T-helper 9 cell (primary cell): ENCODE measurements around the gene INTS11.

Experiments used
- DNase-seq: peaks from one replicate; pipeline ENCODE4 v3.0.0-alpha.2; 2020

The INTS11 gene

DNA sequence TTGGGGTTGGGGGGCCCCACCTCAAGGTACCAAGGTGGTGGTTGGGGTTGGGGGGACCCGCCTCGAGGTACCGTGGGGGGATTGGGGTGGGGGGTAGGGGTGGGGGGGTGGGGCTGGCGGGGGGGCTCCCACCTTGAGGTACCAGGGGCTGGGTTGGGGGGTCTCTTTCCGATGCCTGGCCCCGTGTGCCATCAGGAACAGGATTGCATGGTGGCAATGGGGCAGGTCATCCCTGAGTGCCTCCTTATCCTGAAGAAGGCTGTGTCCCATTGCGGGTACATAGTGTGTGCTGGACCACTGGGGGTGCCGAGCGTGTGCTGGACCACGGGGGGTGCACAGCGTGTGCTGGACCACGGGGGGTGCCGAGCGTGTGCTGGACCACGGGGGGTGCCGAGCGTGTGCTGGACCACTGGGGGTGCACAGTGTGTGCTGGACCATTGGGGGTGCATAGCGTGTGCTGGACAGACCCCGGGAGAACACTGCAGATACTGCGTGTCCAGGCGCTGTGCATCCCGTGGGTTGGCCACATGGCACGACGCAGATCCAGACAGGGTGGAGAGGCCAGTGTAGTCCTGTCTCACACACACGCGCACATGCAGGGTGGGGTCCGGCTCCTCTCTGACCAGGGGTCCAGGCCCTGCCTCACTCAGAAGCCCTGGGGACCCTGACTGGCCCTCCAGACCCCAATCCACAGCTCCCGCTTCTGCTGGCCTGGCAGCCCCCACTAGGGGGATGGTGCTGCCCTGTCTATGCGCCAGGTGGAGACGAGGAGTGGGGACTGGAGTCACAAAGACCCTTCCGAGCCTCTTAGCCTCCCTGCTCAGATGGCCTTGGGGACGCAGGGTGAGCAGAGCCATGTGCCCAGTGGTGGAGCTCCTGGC is 40.0 kb downstream of the INTS11 start:
- no peak for DNase-seq

DNA sequence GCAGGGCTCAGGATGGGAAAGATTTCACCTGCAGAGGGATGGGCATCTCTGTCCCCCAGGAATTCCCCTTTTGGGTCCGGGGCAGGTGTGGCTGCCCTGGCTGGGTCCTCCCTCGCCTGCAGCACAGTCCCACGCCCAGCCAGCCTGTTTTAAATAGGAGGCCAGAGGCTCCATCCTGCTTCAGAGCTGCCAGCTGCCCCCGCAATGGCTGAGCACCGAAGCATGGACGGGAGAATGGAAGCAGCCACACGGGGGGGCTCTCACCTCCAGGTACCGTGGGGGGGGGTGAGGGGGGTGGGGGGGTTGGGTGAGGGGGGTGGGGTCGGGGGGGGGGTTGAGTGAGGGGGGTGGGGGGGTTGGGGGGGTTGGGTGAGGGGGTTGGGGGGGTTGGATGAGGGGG is 40.6 kb downstream of the INTS11 start:
- DNase-seq, result no peak

GRCh38 chr1:1282998-1283397 is 41.5 kb downstream of the INTS11 start:
- no peak for DNase-seq

DNA sequence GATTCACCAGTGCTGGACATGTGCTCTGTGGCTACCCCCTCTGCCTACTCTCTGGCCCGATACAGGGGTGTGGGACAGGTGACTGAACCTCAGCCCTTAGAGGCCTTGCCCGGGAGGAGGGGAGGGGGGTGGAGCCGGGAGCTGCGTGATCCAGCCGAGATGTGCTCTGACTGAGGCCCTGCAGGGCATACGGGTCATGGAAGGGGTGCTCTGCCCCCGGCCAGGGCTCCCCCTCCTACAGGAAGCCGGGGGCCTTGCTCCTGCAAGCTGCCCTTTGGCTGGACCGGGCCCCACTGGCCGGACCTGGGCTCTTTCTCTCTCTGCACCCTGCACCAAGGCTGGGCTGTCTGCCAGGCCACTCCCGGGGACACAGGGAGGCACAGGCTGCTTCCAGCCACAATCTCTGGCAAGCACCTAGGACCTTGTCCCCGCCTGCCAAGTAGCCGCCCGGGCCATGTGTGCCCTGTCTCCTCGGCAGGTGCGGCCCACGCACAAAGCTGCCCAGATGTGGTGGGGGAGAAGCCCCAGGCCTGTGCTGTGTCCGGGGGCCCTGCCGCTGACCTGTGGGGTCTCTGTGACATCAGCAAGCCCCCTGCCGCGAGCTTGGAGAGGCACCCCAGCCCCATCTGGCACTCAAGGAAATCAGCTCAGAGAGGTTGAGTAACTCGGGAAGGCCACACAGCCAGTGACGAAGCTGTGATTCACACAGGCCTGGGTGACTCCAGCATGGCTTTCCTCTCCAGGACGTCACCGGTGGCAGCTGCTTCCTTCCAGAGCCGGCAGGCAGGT is 42.7 kb downstream of the INTS11 start:
- no peak for DNase-seq

GRCh38 chr1:1280782-1281481 is 43.5 kb downstream of the INTS11 start:
- no peak for DNase-seq

DNA sequence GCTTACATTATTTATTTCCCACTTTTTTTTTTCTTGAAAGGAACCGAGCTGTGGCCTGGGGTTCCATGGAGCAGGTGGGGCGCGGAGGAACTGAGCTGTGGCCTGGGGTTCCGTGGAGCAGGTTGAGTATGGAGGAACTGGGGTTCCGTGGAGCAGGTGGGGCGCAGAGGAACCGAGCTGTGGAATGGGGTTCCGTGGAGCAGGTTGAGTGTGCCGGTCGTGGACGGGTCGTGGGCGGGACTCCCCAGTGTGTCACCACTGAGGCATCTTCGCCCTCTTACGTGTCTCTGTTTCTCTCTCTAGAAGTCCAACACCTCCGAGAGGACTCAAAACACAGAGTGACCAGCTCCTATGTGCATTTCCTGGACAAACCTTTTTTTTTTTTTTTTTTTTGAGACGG is 45.4 kb downstream of the INTS11 start:
- DNase-seq, result no peak

- no peak for DNase-seq
These were observed 45.8 kb downstream of the INTS11 start for GRCh38 chr1:1278620-1279019.

DNA sequence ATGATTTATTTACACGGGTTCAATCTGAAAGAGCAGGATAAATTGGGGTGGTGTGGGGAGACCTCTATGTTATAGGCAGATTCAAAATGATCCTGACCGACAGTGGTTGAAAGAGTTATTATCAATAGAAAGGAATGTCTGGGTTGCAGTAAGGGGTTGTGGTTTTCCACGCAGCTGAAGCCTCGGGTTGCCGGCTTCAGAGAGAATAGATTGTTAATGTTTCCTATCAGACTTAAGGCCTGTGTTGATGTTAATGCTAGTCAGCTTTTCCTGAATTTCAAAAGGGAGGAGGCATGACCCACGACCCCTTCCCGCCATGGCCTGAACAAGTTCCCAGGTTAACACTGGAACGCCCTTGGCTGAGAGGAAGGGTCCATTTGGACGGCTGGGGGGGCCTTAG is 48.6 kb downstream of the INTS11 start:
- DNase-seq, result no peak

DNA sequence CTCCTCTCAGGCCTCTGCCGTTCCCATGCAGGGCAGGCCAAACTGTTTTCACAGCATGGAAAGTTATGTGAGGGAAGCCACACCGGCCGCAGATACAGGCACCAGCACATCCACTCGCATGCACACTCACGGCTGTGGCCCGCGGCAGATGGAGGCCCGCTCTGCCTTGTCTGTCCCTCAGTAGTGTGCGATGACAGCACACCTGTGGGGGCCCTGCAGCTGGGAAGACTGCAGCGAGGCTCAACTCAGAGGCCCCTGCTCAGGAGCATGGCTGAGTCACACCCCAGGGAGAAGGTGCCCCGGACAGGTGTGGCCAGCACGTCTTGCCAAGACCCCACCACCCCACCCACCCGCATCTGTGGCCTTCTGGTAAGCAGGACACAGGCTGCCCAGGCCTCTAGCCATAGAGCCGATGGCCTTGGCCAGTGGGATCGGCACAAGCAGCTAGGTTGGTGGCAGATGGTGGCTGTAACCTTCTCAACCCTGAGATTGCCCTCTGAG is 49.5 kb downstream of the INTS11 start:
- DNase-seq, result no peak

DNA sequence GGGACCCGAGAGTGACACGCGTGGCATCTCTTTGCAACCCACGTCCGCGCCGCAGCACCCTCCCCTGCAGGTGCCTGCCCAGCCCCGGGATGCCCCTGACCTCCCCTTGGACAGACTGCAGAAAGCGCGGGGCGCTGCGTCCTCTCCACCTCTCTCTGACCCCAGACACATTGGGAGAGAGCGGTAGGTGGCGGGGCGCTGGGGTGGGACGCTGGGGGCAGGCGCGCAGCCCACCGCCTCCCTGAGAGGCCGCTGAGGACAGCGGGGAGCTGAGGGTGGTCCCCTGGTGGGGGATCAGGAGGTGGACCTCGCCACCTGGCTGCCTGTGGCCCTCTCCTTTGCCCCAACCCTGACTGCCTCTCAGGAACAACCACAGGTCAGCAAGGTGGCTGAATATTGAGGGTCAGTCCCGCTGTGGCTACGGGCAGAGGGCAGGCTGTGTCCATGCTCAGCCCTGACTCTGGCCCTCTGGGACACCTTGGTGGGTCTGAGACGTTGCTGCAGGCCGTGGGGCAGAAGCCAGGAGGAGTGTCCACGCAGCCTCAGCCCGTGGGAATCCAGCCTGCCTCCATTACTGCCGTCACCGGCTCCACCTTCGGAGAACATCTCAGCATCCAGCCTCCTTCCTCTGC is 50.0 kb downstream of the INTS11 start:
- no peak for DNase-seq

DNA sequence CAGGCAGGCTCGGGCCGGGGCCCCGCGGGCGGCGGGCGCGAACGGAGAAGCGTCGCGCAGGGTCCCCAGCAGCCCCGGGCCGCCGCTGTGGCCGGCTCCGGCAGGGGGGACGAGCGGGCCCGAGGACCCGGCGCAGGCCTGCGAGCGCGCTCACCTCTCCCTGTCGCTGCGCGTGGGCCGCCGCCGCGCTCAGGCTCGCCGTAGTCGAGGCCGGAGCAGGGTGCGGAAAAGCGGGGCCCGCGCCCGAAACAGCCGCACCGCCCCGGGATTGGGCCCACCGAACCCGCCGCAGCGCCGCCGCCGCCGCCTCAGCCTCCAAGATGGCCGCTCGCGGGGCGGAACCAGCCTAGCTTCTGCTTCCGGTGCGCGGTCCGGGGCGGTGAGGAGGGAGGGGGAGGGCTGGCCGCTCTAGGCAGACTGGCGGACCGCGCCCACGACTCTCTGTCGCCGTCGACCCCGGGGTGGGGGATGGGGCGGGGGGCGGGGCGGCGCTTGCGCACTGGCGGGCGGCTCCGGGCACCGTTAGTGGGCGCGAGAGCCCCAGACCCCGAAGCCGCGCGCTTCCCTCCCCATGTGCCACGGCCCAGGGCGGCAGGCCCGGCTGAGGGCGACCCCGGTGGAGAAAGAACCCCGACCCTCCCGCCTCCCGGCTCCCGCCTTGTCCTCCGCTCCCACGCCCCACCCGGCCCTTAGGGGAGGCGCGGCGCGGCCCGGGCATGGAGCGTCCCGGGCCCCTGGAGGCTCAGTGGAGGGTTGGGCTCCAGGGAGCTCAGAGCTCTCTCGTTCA is 50.8 kb downstream of the INTS11 start, which contains the start of gene UBE2J2:
TSS of gene UBE2J2 (minus strand) at position 343 of the 787 bp plus-strand sequence. CDS start 5,862 bp downstream, outside the sequence.
- DNase-seq, result peak; percentile 92

DNA sequence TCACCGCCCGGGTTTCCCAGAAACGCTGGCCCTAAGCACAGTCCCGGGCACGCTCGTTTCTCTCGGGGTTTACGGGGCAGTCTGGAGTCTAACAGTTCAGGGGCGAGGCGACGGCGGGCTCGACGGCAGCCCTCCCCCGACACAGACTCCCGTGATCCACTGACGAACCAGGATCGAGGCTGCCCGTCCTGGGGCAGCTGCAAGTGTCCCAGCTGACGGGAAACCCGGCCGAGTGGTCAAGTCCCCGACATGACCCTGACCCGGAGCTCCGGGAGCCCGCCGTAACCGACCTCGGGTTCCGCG is 51.3 kb downstream of the INTS11 start:
- DNase-seq, result no peak

- DNase-seq, result no peak
These were observed 51.9 kb downstream of the INTS11 start for GRCh38 chr1:1272341-1273208.

DNA sequence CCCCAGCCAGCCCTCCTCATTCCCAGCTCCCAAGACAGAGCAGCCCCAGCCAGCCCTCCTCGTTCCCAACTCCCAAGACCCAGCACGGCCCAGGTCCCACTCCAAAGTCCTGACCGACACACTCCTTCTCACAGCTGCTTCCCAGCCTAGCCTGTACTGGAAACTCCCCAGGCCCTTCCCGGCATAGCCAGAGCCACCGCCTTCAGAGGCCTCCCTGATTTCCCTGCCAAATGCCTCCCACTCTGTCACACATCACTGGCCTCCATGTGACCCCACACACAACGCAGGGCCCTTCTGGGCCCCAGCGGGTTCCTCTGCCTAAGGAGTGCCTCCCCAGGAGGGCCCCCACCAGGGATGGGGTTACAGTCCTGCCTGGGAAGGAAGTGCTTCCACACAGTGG is 53.6 kb downstream of the INTS11 start:
- DNase-seq, result no peak

DNA sequence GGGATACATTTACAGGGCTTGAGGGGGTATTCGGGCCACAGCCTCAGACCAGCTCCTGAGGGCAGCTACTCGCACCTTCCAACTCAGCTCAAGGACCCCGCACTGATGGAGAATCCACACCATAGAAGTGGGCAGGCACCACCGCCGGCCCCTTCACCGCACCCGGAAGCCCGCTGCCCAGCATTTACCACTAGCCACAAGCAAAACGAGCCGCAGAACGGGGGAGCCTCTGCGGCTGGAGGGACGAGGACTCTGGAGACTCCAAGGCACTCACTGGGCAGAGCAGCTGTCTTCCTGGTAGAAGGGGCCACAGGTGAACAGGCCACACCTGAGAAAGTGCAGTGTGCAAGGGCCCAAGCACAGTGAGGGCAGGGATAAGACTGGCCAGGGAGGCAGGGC is 56.2 kb downstream of the INTS11 start:
- DNase-seq, result no peak

DNA sequence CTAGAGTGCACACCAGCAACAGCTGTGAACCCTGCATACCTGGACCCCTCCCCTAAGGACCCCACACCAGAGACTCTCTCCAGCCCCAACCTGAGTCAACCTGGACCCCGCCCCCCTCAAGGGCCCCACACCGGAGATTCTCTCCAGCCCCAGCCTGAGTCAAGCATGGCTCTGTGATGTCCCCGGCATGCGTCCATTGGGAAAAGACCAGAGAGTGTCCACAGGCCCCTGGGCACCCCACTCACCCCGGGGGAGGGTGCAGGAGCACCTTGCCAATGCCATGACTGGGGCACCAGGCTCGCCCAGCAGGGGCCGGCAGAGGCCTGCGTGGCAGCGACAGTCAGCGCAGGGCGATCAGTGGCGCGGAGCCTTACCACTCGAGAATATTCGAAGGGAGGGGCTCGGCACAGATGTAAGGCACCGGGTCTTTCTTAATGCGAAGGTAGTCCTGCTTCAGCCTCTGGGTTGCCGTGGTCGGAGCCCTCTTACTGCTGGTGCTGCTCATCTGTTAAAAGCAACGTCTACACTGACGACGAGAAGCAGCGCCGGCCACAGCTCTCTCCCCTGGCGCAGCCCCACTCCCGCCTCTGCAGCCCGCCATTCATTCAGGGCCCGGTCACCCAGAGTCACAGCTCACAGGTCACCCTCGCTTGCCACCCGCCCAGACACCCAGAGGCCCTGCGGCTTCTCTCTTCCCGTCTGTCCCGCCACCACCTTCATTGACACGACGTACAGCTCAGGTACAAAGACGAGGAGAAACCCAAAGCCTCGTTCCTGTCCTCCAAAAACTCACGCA is 56.8 kb downstream of the INTS11 start:
- DNase-seq, result no peak

GRCh38 chr1:1264868-1265272 is 59.6 kb downstream of the INTS11 start:
- no peak for DNase-seq

GRCh38 chr1:1264026-1264425 is 60.4 kb downstream of the INTS11 start:
- DNase-seq, result no peak

- no peak for DNase-seq
These were observed 61.7 kb downstream of the INTS11 start for GRCh38 chr1:1262758-1263157.

DNA sequence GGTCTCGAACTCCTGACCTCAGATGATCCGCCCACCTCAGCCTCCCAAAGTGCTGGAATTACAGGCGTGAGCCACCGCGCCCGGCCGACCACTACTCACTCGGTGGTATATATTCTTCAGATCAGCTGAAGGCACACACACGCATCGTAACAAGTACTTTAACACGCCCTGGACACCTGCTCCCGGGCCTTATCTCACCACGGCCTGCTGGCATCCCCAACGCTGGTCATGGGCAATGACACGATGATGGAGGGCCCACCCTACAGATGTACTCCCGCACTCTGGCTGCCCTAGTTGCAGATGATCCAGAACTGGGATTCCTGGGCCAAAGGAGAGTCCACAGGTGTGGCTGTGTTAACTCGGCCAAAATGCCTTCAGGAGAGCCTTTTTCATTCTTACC is 62.4 kb downstream of the INTS11 start:
- DNase-seq, result no peak
